ENCODE results near the gene CNEP1R1. TPM values are rescaled to one million over a fixed set of nuclear protein-coding genes. Genes with fewer than 3 reads are reported as not detected.

The CNEP1R1 gene
- polyA plus RNA-seq, 1 donor from 2014 or later, result 13.4 TPM

Other genes starting within 250 kb of the CNEP1R1 start
- not detected for gene ZNF423, start 169.1 kb upstream of the CNEP1R1 start, polyA plus RNA-seq
- 6.9 TPM for gene HEATR3, start 40.7 kb downstream of the CNEP1R1 start, polyA plus RNA-seq
- 3.4 TPM for gene TENT4B, start 128.1 kb downstream of the CNEP1R1 start, polyA plus RNA-seq
- 40.6 TPM for gene ADCY7, start 241.3 kb downstream of the CNEP1R1 start, polyA plus RNA-seq